Stimulated activated CD4-positive, alpha-beta T cell treated with anti-CD3 and anti-CD28 coated beads, Interleukin-15, amount 100 ng/mL, for 24 hours (primary cell): ENCODE data around the gene LACC1.

ENCODE experiments used
- DNase-seq: peaks from one replicate; pipeline ENCODE4 v3.0.0-alpha.2; 2020

Gene LACC1

GRCh38 chr13:43879755-43880181, at the start of gene LACC1:
LACC1 (plus strand) TSS chr13:43879904; CDS start chr13:43880986, 1,082 bp downstream.
- no peak for DNase-seq

- DNase-seq, result no peak
Observed at GRCh38 chr13:43830497-43830881, 49.2 kb upstream of the LACC1 start.

GRCh38 chr13:43831088-43831487, 48.6 kb upstream of the LACC1 start:
- DNase-seq, result no peak

GRCh38 chr13:43835701-43836100, 44.0 kb upstream of the LACC1 start:
- no peak for DNase-seq

- no peak for DNase-seq
Observed at GRCh38 chr13:43838909-43839308, 40.8 kb upstream of the LACC1 start.

- no peak for DNase-seq
Observed at GRCh38 chr13:43846496-43847158, 33.1 kb upstream of the LACC1 start.

GRCh38 chr13:43848001-43848649, 31.6 kb upstream of the LACC1 start:
- DNase-seq, result no peak

GRCh38 chr13:43850873-43851272, 28.8 kb upstream of the LACC1 start:
- DNase-seq, result no peak

- DNase-seq, result no peak
Observed at GRCh38 chr13:43852923-43853404, 26.7 kb upstream of the LACC1 start.

- DNase-seq, result no peak
Observed at GRCh38 chr13:43861863-43862262, 17.8 kb upstream of the LACC1 start.

- DNase-seq, result no peak
Observed at GRCh38 chr13:43864921-43865320, 14.8 kb upstream of the LACC1 start.

- no peak for DNase-seq
Observed at GRCh38 chr13:43865892-43866291, 13.8 kb upstream of the LACC1 start.

- no peak for DNase-seq
Observed at GRCh38 chr13:43872181-43872580, 7.5 kb upstream of the LACC1 start.

- no peak for DNase-seq
Observed at GRCh38 chr13:43874504-43875092, 5.1 kb upstream of the LACC1 start.

- DNase-seq, result no peak
Observed at GRCh38 chr13:43876366-43876765, 3.3 kb upstream of the LACC1 start.

GRCh38 chr13:43877326-43877725, 2.4 kb upstream of the LACC1 start:
- no peak for DNase-seq

GRCh38 chr13:43877766-43878165, 1.9 kb upstream of the LACC1 start:
- DNase-seq, result no peak

- DNase-seq, result peak; percentile 85
Observed at GRCh38 chr13:43878892-43879754, 581 bp upstream of the LACC1 start, which contains the start of gene CCDC122. CCDC122 (minus strand) TSS chr13:43879740; CDS start chr13:43869376, 10,364 bp downstream.

GRCh38 chr13:43880214-43880855, 631 bp downstream of the LACC1 start:
- no peak for DNase-seq

- DNase-seq, result no peak
Observed at GRCh38 chr13:43880926-43881325, 1.2 kb downstream of the LACC1 start.

- DNase-seq, result no peak
Observed at GRCh38 chr13:43881580-43881979, 1.9 kb downstream of the LACC1 start.

- no peak for DNase-seq
Observed at GRCh38 chr13:43883631-43884030, 3.9 kb downstream of the LACC1 start.

GRCh38 chr13:43884222-43884621, 4.5 kb downstream of the LACC1 start:
- DNase-seq, result no peak
